HEK293 (cell line): Measurements from ENCODE around the gene PIP4K2B.

Experiments
- CTCF ChIA-PET: fragments of 350-600 bp; formaldehyde crosslinking; extraction: SDS; loops from one replicate; lab custom pipeline; 2021; ENCODE audit warnings: antibody characterized with exemption; lab: Yijun Ruan, JAX
- POLR2A ChIA-PET: fragments of 300-600 bp; formaldehyde crosslinking; extraction: SDS; loops from one replicate; lab custom pipeline; 2020; ENCODE audit warnings: antibody characterized with exemption, inconsistent platforms; lab: Yijun Ruan, JAX
- H3K27ac ChIP-seq: fragments of 200-500 bp; sonication (Bioruptor generic); 2 replicates; pipeline ENCODE4 v1.5.1; 2014; ENCODE audit warnings: low read depth, low read length, control low read depth, inconsistent platforms; ENCODE audit errors: extremely low read depth
- H3K36me3 ChIP-seq, 2 experiments: fragments of 200-500 bp in 1 of 2; sonication (Bioruptor generic) in 1 of 2; 1 replicate in 1 of 2; 2 replicates in 1 of 2; pipeline ENCODE4 v1.5.1; 2014 to 2017; ENCODE audit warnings: inconsistent platforms in 2 of 2, low read length in 2 of 2; ENCODE audit not compliant: control insufficient read depth in 2 of 2, insufficient read depth in 1 of 2
- H3K4me1 ChIP-seq: fragments of 200-500 bp; sonication (Bioruptor generic); 2 replicates; pipeline ENCODE4 v1.5.1; 2014; ENCODE audit warnings: mild to moderate bottlenecking, low read length, inconsistent platforms; ENCODE audit not compliant: control insufficient read depth, insufficient read depth
- H3K4me3 ChIP-seq: 2 replicates; pipeline ENCODE4 v1.5.1; 2011; ENCODE audit warnings: low read depth, mild to moderate bottlenecking, control low read depth, low read length, moderate library complexity
- H3K9me3 ChIP-seq: fragments of 200-500 bp; sonication (Bioruptor generic); 2 replicates; pipeline ENCODE4 v1.5.1; 2014; ENCODE audit warnings: low read depth, low read length, inconsistent platforms; ENCODE audit not compliant: control insufficient read depth, insufficient read depth
- ELK4 ChIP-seq: IDR thresholded peaks from 2 replicates; pipeline ENCODE4 v1.6.1; 2011; ENCODE audit warnings: mild to moderate bottlenecking, low read depth, low read length, borderline replicate concordance
- PRDM10 ChIP-seq: fragments of 450-650 bp; formaldehyde crosslinking; IDR thresholded peaks from 2 replicates; pipeline ENCODE4 v1.5.1; 2016; ENCODE audit warnings: missing biosample characterization, missing genetic modification characterization
- SALL2 ChIP-seq: fragments of 450-650 bp; formaldehyde crosslinking; IDR thresholded peaks from 2 replicates; pipeline ENCODE4 v1.5.0; 2017; ENCODE audit warnings: missing biosample characterization, mild to moderate bottlenecking, missing genetic modification characterization, borderline replicate concordance
- ZEB2 ChIP-seq: fragments of 450-650 bp; formaldehyde crosslinking; IDR thresholded peaks from 2 replicates; pipeline ENCODE4 v1.5.1; 2016; ENCODE audit warnings: missing biosample characterization, missing genetic modification characterization
- ZFHX2 ChIP-seq: fragments of 450-650 bp; formaldehyde crosslinking; conservative IDR thresholded peaks from 2 replicates; pipeline ENCODE4 v1.5.1; 2016; ENCODE audit warnings: missing biosample characterization, missing genetic modification characterization
- ZNF2 ChIP-seq: fragments of 450-650 bp; formaldehyde crosslinking; IDR thresholded peaks from 2 replicates; pipeline ENCODE4 v1.5.1; 2016; ENCODE audit warnings: missing biosample characterization, missing genetic modification characterization
- ZNF214 ChIP-seq: fragments of 450-650 bp; formaldehyde crosslinking; IDR thresholded peaks from 2 replicates; pipeline ENCODE4 v1.5.1; 2017; ENCODE audit warnings: missing biosample characterization, mild to moderate bottlenecking, missing genetic modification characterization, borderline replicate concordance
- ZNF239 ChIP-seq: fragments of 450-650 bp; formaldehyde crosslinking; IDR thresholded peaks from 2 replicates; pipeline ENCODE4 v1.5.1; 2016; ENCODE audit warnings: missing biosample characterization, missing genetic modification characterization
- ZNF26 ChIP-seq: fragments of 450-650 bp; formaldehyde crosslinking; IDR thresholded peaks from 2 replicates; pipeline ENCODE4 v1.5.1; 2016; ENCODE audit warnings: missing biosample characterization, missing genetic modification characterization
- ZNF560 ChIP-seq: fragments of 450-650 bp; formaldehyde crosslinking; IDR thresholded peaks from 2 replicates; pipeline ENCODE4 v1.5.1; 2017; ENCODE audit warnings: missing biosample characterization, missing genetic modification characterization, borderline replicate concordance
- ZNF600 ChIP-seq: fragments of 450-650 bp; formaldehyde crosslinking; IDR thresholded peaks from 2 replicates; pipeline ENCODE4 v1.5.1; 2016; ENCODE audit warnings: missing biosample characterization, missing genetic modification characterization
- ZNF658 ChIP-seq: fragments of 450-650 bp; formaldehyde crosslinking; IDR thresholded peaks from 2 replicates; pipeline ENCODE4; 2016; ENCODE audit warnings: missing biosample characterization, missing genetic modification characterization
- ZNF76 ChIP-seq: fragments of 450-650 bp; formaldehyde crosslinking; IDR thresholded peaks from 2 replicates; pipeline ENCODE4; 2016; ENCODE audit warnings: low read depth, missing biosample characterization, missing genetic modification characterization, borderline replicate concordance
- TF ChIP-seq, protein P1 (sequence below): fragments of 450-650 bp; formaldehyde crosslinking; conservative IDR thresholded peaks from 2 replicates; pipeline ENCODE4 v1.5.1; 2016; ENCODE audit warnings: low read depth, missing biosample characterization, missing genetic modification characterization
- TF ChIP-seq, protein P2 (sequence below): fragments of 450-650 bp; formaldehyde crosslinking; conservative IDR thresholded peaks from 2 replicates; pipeline ENCODE4 v1.5.1; 2016; ENCODE audit warnings: low read depth, missing biosample characterization, missing genetic modification characterization
- TF ChIP-seq, protein P3 (sequence below): fragments of 450-650 bp; formaldehyde crosslinking; IDR thresholded peaks from 2 replicates; pipeline ENCODE4 v1.5.1; 2017; ENCODE audit warnings: missing biosample characterization, missing genetic modification characterization

PIP4K2B gene

GRCh38 chr17:38848557-38848891, 49.2 kb upstream of the PIP4K2B start:
- H3K4me3 ChIP-seq = no peak overlapping the region
- ChIA-PET POLR2A (interaction anchor here (0.6 to 2.7 kb wide), 11 partner anchors 8 to 172 kb away, joined by 3 to 13 read pairs (median 4); partner anchors contain the start of genes CWC25 and LASP1), CTCF (interaction anchor here (1.2 kb wide), 1 partner anchor 304 kb away, joined by 3 read pairs; no protein-coding TSS in a partner anchor)
- H3K36me3 ChIP-seq = peaks cover 62 to 69% of the 10 kb centered on the region in 2 experiments
- H3K27ac ChIP-seq = no peak overlapping the region
- peaks cover 3% of the 10 kb centered on the region for H3K4me1 ChIP-seq
- no peaks in the 10 kb centered on the region for H3K9me3 ChIP-seq
- TF ChIP-seq ZFHX2 (tag by site-specific recombination) = no peak
- peak; percentile 64; the same call in 1 of the 2 replicates for TF ChIP-seq ZNF600

GRCh38 chr17:38844261-38844757, 45.0 kb upstream of the PIP4K2B start:
- CTCF ChIA-PET = interaction anchor here (0.7 kb wide), 1 partner anchor 105 kb away, joined by 4 read pairs; no protein-coding TSS in a partner anchor
- H3K36me3 ChIP-seq = peaks cover 28 to 29% of the 10 kb centered on the region in 2 experiments
- POLR2A ChIA-PET = interaction anchor here (0.6 to 3.1 kb wide), 14 partner anchors 9 to 356 kb away, joined by 3 to 27 read pairs (median 4); partner anchors contain the start of genes CWC25, LASP1, RPL19 and RPL23
- H3K9me3 ChIP-seq = no peaks in the 10 kb centered on the region
- H3K27ac ChIP-seq = peak overlapping the region; percentile 32; the same call in 1 of the 2 replicates
- H3K4me3 ChIP-seq = no peak overlapping the region
- no peaks in the 10 kb centered on the region for H3K4me1 ChIP-seq
- no peak for TF ChIP-seq SALL2 (tag by site-specific recombination)
- TF ChIP-seq ZNF239 = no peak
- TF ChIP-seq, protein P1, sequence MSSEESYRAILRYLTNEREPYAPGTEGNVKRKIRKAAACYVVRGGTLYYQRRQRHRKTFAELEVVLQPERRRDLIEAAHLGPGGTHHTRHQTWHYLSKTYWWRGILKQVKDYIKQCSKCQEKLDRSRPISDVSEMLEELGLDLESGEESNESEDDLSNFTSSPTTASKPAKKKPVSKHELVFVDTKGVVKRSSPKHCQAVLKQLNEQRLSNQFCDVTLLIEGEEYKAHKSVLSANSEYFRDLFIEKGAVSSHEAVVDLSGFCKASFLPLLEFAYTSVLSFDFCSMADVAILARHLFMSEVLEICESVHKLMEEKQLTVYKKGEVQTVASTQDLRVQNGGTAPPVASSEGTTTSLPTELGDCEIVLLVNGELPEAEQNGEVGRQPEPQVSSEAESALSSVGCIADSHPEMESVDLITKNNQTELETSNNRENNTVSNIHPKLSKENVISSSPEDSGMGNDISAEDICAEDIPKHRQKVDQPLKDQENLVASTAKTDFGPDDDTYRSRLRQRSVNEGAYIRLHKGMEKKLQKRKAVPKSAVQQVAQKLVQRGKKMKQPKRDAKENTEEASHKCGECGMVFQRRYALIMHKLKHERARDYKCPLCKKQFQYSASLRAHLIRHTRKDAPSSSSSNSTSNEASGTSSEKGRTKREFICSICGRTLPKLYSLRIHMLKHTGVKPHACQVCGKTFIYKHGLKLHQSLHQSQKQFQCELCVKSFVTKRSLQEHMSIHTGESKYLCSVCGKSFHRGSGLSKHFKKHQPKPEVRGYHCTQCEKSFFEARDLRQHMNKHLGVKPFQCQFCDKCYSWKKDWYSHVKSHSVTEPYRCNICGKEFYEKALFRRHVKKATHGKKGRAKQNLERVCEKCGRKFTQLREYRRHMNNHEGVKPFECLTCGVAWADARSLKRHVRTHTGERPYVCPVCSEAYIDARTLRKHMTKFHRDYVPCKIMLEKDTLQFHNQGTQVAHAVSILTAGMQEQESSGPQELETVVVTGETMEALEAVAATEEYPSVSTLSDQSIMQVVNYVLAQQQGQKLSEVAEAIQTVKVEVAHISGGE (tag by site-specific recombination) = no peak
- TF ChIP-seq PRDM10 = no peak
- TF ChIP-seq, protein P2, sequence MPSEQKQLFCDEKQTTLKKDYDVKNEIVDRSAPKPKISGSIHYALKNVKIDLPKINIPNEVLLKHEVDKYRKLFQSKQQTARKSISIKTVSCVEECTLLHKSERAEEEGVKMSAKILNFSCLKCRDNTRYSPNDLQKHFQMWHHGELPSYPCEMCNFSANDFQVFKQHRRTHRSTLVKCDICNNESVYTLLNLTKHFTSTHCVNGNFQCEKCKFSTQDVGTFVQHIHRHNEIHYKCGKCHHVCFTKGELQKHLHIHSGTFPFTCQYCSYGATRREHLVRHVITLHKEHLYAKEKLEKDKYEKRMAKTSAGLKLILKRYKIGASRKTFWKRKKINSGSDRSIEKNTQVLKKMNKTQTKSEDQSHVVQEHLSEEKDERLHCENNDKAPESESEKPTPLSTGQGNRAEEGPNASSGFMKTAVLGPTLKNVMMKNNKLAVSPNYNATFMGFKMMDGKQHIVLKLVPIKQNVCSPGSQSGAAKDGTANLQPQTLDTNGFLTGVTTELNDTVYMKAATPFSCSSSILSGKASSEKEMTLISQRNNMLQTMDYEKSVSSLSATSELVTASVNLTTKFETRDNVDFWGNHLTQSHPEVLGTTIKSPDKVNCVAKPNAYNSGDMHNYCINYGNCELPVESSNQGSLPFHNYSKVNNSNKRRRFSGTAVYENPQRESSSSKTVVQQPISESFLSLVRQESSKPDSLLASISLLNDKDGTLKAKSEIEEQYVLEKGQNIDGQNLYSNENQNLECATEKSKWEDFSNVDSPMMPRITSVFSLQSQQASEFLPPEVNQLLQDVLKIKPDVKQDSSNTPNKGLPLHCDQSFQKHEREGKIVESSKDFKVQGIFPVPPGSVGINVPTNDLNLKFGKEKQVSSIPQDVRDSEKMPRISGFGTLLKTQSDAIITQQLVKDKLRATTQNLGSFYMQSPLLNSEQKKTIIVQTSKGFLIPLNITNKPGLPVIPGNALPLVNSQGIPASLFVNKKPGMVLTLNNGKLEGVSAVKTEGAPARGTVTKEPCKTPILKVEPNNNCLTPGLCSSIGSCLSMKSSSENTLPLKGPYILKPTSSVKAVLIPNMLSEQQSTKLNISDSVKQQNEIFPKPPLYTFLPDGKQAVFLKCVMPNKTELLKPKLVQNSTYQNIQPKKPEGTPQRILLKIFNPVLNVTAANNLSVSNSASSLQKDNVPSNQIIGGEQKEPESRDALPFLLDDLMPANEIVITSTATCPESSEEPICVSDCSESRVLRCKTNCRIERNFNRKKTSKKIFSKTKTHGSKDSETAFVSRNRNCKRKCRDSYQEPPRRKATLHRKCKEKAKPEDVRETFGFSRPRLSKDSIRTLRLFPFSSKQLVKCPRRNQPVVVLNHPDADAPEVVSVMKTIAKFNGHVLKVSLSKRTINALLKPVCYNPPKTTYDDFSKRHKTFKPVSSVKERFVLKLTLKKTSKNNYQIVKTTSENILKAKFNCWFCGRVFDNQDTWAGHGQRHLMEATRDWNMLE = no peak
- no peak for TF ChIP-seq ZNF26
- TF ChIP-seq ZEB2 (tag by site-specific recombination) = peak; percentile 44; the same call in 1 of the 2 replicates
- no peak for TF ChIP-seq ZNF658 (tag by site-specific recombination)
- peak; percentile 27; the same call in 1 of the 2 replicates for TF ChIP-seq ZNF2
- no peak for TF ChIP-seq ZNF214 (tag by site-specific recombination)
- no peak for TF ChIP-seq ZNF76 (tag by site-specific recombination)
- TF ChIP-seq ZNF560 (tag by site-specific recombination) = no peak
- TF ChIP-seq ELK4 = no peak
- TF ChIP-seq, protein P3, sequence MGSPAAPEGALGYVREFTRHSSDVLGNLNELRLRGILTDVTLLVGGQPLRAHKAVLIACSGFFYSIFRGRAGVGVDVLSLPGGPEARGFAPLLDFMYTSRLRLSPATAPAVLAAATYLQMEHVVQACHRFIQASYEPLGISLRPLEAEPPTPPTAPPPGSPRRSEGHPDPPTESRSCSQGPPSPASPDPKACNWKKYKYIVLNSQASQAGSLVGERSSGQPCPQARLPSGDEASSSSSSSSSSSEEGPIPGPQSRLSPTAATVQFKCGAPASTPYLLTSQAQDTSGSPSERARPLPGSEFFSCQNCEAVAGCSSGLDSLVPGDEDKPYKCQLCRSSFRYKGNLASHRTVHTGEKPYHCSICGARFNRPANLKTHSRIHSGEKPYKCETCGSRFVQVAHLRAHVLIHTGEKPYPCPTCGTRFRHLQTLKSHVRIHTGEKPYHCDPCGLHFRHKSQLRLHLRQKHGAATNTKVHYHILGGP = no peak
